IMR-90 (cell line): ENCODE measurements around the gene CSAG1. TPM values are rescaled to one million over a fixed set of nuclear protein-coding genes. Genes with fewer than 3 reads are reported as not detected.
"Not testable (repeated sequence)": the region's sequence is repeated elsewhere in the genome, so short reads cannot be mapped to it uniquely, and the experiment has no call there.

Experiments used
- ATAC-seq: fragments of 200-7000 bp; cut with Tn5 transposase; 2 replicates; pipeline ENCODE4 v1.9.1; 2020; ENCODE audit warnings: low read depth, mild to moderate bottlenecking, moderate library complexity
- BruUV-seq: library from RNA; stranded (reverse); fragments of 400-500 nt; replicated peaks from 2 replicates; lab custom pipeline; 2021; lab: Mats Ljungman, UMichigan
- CTCF ChIA-PET: fragments of 300-600 bp; formaldehyde crosslinking; extraction: SDS; loops from one replicate; lab custom pipeline; 2021; ENCODE audit warnings: antibody characterized with exemption; lab: Yijun Ruan, JAX
- POLR2A ChIA-PET: fragments of 300-600 bp; sonication (Branson Sonifier 250); formaldehyde crosslinking; loops from one replicate; lab custom pipeline; 2022; ENCODE audit warnings: antibody characterized with exemption; ENCODE audit not compliant: unreplicated experiment; lab: Charles Lee
- DNase-seq: peaks from one replicate; pipeline ENCODE4 v3.0.0; 2013
- H2AFZ ChIP-seq: replicated peaks from 2 replicates; pipeline ENCODE3; 2013; ENCODE audit warnings: low read length, mild to moderate bottlenecking; ENCODE audit not compliant: poor library complexity
- H2AK5ac ChIP-seq: 2 replicates; pipeline ENCODE4 v1.6.1; 2013; ENCODE audit warnings: low read depth, low read length, inconsistent platforms
- H2AK9ac ChIP-seq: replicated peaks from 2 replicates; pipeline ENCODE3; 2013; ENCODE audit warnings: mild to moderate bottlenecking, low read depth, low read length, moderate library complexity; ENCODE audit not compliant: poor library complexity
- H2BK120ac ChIP-seq: 2 replicates; pipeline ENCODE4 v1.6.1; 2013; ENCODE audit warnings: low read depth, low read length, inconsistent platforms
- H2BK15ac ChIP-seq: 3 replicates; pipeline ENCODE4 v1.6.1; 2013; ENCODE audit warnings: low read depth, low read length, inconsistent platforms
- H2BK20ac ChIP-seq: 2 replicates; pipeline ENCODE4 v1.6.1; 2013; ENCODE audit warnings: low read depth, mild to moderate bottlenecking, inconsistent platforms, low read length, moderate library complexity
- H2BK5ac ChIP-seq: 2 replicates; pipeline ENCODE4 v1.6.1; 2013; ENCODE audit warnings: mild to moderate bottlenecking, low read depth, low read length, inconsistent platforms; ENCODE audit not compliant: poor library complexity, severe bottlenecking
- H3K14ac ChIP-seq: replicated peaks from 2 replicates; pipeline ENCODE4 v1.6.1; 2013; ENCODE audit warnings: low read depth, low read length, inconsistent platforms
- H3K18ac ChIP-seq: 2 replicates; pipeline ENCODE4 v1.6.1; 2013; ENCODE audit warnings: low read depth, low read length, control low read depth
- H3K23ac ChIP-seq: 2 replicates; pipeline ENCODE4 v1.6.1; 2013; ENCODE audit warnings: low read depth, low read length, inconsistent platforms
- H3K27ac ChIP-seq: 2 replicates; pipeline ENCODE4 v1.5.1; 2013; ENCODE audit warnings: mild to moderate bottlenecking, control low read depth, low read length; ENCODE audit not compliant: insufficient read depth
- H3K27me3 ChIP-seq: 2 replicates; pipeline ENCODE4 v1.6.1; 2013; ENCODE audit warnings: low read length; ENCODE audit not compliant: control insufficient read depth, insufficient read depth
- H3K36me3 ChIP-seq: 2 replicates; pipeline ENCODE4 v1.6.1; 2013; ENCODE audit warnings: low read length, mixed read lengths; ENCODE audit not compliant: control insufficient read depth, insufficient read depth
- H3K4ac ChIP-seq: 2 replicates; pipeline ENCODE4 v1.6.1; 2013; ENCODE audit warnings: low read depth, low read length, inconsistent platforms
- H3K4me1 ChIP-seq: 2 replicates; pipeline ENCODE4 v1.6.1; 2013; ENCODE audit warnings: low read length, mixed read lengths; ENCODE audit not compliant: control insufficient read depth, insufficient read depth
- H3K4me2 ChIP-seq: 2 replicates; pipeline ENCODE4 v1.6.1; 2013; ENCODE audit warnings: low read depth, mild to moderate bottlenecking, control low read depth, low read length, moderate library complexity
- H3K4me3 ChIP-seq: 2 replicates; pipeline ENCODE4 v1.5.1; 2013; ENCODE audit warnings: low read depth, mild to moderate bottlenecking, control low read depth, low read length, moderate library complexity; ENCODE audit not compliant: insufficient read depth
- H3K56ac ChIP-seq: 2 replicates; pipeline ENCODE4 v1.6.1; 2013; ENCODE audit warnings: low read length, inconsistent platforms; ENCODE audit not compliant: insufficient read depth; ENCODE audit errors: extremely low read depth
- H3K79me1 ChIP-seq, 2 experiments: 2 replicates each; pipeline ENCODE4 v1.6.1; 2013; ENCODE audit warnings: low read length in 2 of 2, inconsistent platforms in 1 of 2, low read depth in 1 of 2
- H3K9ac ChIP-seq: 2 replicates; pipeline ENCODE4 v1.6.1; 2013; ENCODE audit warnings: low read depth, low read length, control low read depth
- H3K9me1 ChIP-seq: 2 replicates; pipeline ENCODE4 v1.6.1; 2013; ENCODE audit warnings: low read length, inconsistent platforms; ENCODE audit not compliant: insufficient read depth
- H3K9me3 ChIP-seq: 2 replicates; pipeline ENCODE4 v1.6.1; 2013; ENCODE audit warnings: low read length; ENCODE audit not compliant: control insufficient read depth, insufficient read depth
- H4K20me1 ChIP-seq: 2 replicates; pipeline ENCODE4 v1.6.1; 2013; ENCODE audit warnings: low read length, inconsistent platforms; ENCODE audit not compliant: insufficient read depth
- H4K5ac ChIP-seq: 2 replicates; pipeline ENCODE4 v1.6.1; 2013; ENCODE audit warnings: mild to moderate bottlenecking, low read depth, low read length, control low read depth
- H4K8ac ChIP-seq, 2 experiments: 2 replicates each; pipeline ENCODE4 v1.6.1; 2013; ENCODE audit warnings: low read depth in 2 of 2, low read length in 2 of 2, control low read depth in 1 of 2, inconsistent platforms in 1 of 2
- H4K91ac ChIP-seq: 2 replicates; pipeline ENCODE4 v1.6.1; 2013; ENCODE audit warnings: low read depth, low read length, inconsistent platforms; ENCODE audit not compliant: insufficient read depth
- WGBS, 2 experiments: methylation state at CpG; one replicate each; pipeline versions ENCODE4 v1.1.5 to v1.1.7; 2013; ENCODE audit warnings: missing lambda C conversion rate in 2 of 2; ENCODE audit not compliant: insufficient read length in 1 of 2; ENCODE audit errors: extremely low coverage in 2 of 2; 5-methylcytosine and 5-hydroxymethylcytosine counted together
- dilution Hi-C: fragments of 300-500 bp; cut with HindIII; formaldehyde crosslinking; loops from one replicate; pipeline ENCODE4 v1.14.3; 2018; ENCODE audit warnings: low sequenced_read_pairs; ENCODE audit not compliant: unreplicated experiment
- in situ Hi-C: fragments of 300-500 bp; cut with MboI; formaldehyde crosslinking; loops from 3 replicates; pipeline ENCODE4 v1.14.3; 2019; ENCODE audit warnings: low sequenced_read_pairs, inconsistent platforms, mixed read lengths
- intact Hi-C: fragments of 100-400 bp; cut with micrococcal nuclease; formaldehyde crosslinking; loops from 2 replicates; pipeline ENCODE4 v1.10.0; 2022
- polyA plus RNA-seq, 3 experiments: library from polyadenylated mRNA; depleted of rRNA; stranded (reverse); fragments of >200 nt; gene quantifications; 2 replicates each; pipeline ENCODE4 v1.2.3, GENCODE V29; 2012; ENCODE audit warnings: low replicate concordance in 1 of 3
- total RNA-seq: library from RNA; depleted of rRNA; stranded (reverse); fragments of >200 nt; gene quantifications from 2 replicates; pipeline ENCODE4 v1.2.3, GENCODE V29; 2012

CSAG1 gene
- total and polyA plus RNA-seq, 2 of the 4 experiments (the other 2 are of a cell fraction): not detected

DNA sequence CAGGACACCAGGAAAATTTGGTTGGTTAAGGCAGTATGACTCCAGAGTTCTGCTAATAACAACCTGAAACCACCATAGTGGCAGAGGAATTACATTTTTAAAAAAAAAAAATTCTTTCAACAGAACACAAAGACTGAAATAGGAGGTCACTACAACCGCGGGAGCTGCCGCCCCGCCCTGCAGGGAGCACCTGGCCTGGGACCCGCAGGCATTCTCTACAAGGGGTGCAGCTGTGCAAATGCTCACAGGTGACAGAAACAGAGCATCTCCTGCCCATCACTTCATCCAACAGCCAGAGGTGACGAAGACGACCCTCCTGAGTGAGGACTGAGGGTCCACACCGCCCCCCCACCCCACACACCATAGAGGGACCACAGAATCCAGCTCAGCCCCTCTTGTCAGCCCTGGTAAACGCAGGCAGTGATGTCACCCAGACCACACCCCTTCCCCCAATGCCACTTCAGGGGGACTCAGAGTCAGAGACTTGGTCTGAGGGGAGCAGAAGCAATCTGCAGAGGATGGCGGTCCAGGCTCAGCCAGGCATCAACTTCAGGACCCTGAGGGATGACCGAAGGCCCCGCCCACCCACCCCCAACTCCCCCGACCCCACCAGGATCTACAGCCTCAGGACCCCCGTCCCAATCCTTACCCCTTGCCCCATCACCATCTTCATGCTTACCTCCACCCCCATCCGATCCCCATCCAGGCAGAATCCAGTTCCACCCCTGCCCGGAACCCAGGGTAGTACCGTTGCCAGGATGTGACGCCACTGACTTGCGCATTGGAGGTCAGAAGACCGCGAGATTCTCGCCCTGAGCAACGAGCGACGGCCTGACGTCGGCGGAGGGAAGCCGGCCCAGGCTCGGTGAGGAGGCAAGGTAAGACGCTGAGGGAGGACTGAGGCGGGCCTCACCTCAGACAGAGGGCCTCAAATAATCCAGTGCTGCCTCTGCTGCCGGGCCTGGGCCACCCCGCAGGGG is 35.3 kb downstream of the CSAG1 start, which contains the start of gene MAGEA3:
Gene MAGEA3, plus strand, starts transcription at position 843 of the 980 bp plus-strand sequence. CDS start 2,039 bp downstream, outside the sequence.
- H4K8ac ChIP-seq, H2AFZ ChIP-seq, H3K4me2 ChIP-seq, CTCF ChIA-PET, POLR2A ChIA-PET, H3K14ac ChIP-seq, H2BK15ac ChIP-seq, H4K91ac ChIP-seq, H3K27ac ChIP-seq, H2BK5ac ChIP-seq, H3K56ac ChIP-seq, H2BK20ac ChIP-seq, intact Hi-C loops, dilution Hi-C loops, ATAC-seq, H3K79me1 ChIP-seq, H3K9ac ChIP-seq, H3K4me3 ChIP-seq, in situ Hi-C loops, H3K18ac ChIP-seq, H3K9me3 ChIP-seq, H3K4ac ChIP-seq, H4K20me1 ChIP-seq, BruUV-seq, H3K23ac ChIP-seq, H2AK9ac ChIP-seq, H3K27me3 ChIP-seq, H4K5ac ChIP-seq, H3K36me3 ChIP-seq, H3K4me1 ChIP-seq, H3K9me1 ChIP-seq, H2AK5ac ChIP-seq, DNase-seq, H2BK120ac ChIP-seq: not testable (repeated sequence)
- no CpG with 5 or more reads among the region's 34 CpGs for WGBS, 2 experiments

- dilution Hi-C loops, H2BK120ac ChIP-seq, H4K91ac ChIP-seq, H4K8ac ChIP-seq, H3K14ac ChIP-seq, H2BK15ac ChIP-seq, H3K18ac ChIP-seq, H3K4me3 ChIP-seq, H4K20me1 ChIP-seq, H3K9me1 ChIP-seq, H3K23ac ChIP-seq, H4K5ac ChIP-seq, H3K9me3 ChIP-seq, H2AFZ ChIP-seq, H3K27ac ChIP-seq, H3K4ac ChIP-seq, ATAC-seq, intact Hi-C loops, H2BK5ac ChIP-seq, in situ Hi-C loops, H2AK9ac ChIP-seq, H2BK20ac ChIP-seq, BruUV-seq, H3K36me3 ChIP-seq, H3K4me2 ChIP-seq, DNase-seq, H3K4me1 ChIP-seq, H2AK5ac ChIP-seq, H3K27me3 ChIP-seq, CTCF ChIA-PET, POLR2A ChIA-PET, H3K56ac ChIP-seq, H3K79me1 ChIP-seq, H3K9ac ChIP-seq: not testable (repeated sequence)
- no CpG with 5 or more reads among the region's 3 CpGs for WGBS, 2 experiments
Measured at GRCh38 chrX:152681012-152681411, 52.5 kb downstream of the CSAG1 start.
